ENCODE measurements around the gene USP47. TPM values are rescaled to one million over a fixed set of nuclear protein-coding genes. Genes with fewer than 3 reads are reported as not detected.
A peak's percentile ranks its signal among the peaks of the same experiment; 100 is the strongest.

Gene USP47
- total RNA-seq = 10 to 100 TPM; 38.2 to 42.5 TPM

GRCh38 chr11:11841723-11842420 lies at the start of gene USP47:
Gene USP47, plus strand, starts transcription at chr11:11841972. Its CDS starts 214 bp downstream, at chr11:11842186.
- DNase-seq = peak; percentile 94
- Mint-ChIP-seq H3K4me3 (no peak within 1 kb of the TSS), H3K27me3 (peaks cover 13% of the 10 kb centered on the region), H3K36me3 (ENCODE audit: low read depth) (no peaks in the 10 kb centered on the region), H3K4me1 (peaks cover 26% of the 10 kb centered on the region), H3K27ac (no peak within 1 kb of the TSS), H3K9me3 (no peaks in the 10 kb centered on the region)
- CTCF ChIA-PET = interaction anchor here (0.6 to 1.5 kb wide), 3 partner anchors 15 to 420 kb away, joined by 3 to 5 read pairs (median 4); no protein-coding TSS in a partner anchor
- POLR2A ChIA-PET = interaction anchor here (1.0 kb wide), 1 partner anchor 1032 kb away, joined by 3 read pairs; no protein-coding TSS in a partner anchor

- DNase-seq = no peak
- H3K4me3 Mint-ChIP-seq = no peak overlapping the region
- H3K36me3 Mint-ChIP-seq (ENCODE audit: low read depth) = no peaks in the 10 kb centered on the region
- ChIA-PET CTCF (interaction anchor here (1.0 kb wide), 1 partner anchor 256 kb away, joined by 3 read pairs; no protein-coding TSS in a partner anchor), POLR2A (no interaction called here)
- H3K4me1 Mint-ChIP-seq = no peaks in the 10 kb centered on the region
- H3K27me3 Mint-ChIP-seq = peaks cover 34% of the 10 kb centered on the region
- H3K27ac Mint-ChIP-seq = no peak overlapping the region
- no peaks in the 10 kb centered on the region for H3K9me3 Mint-ChIP-seq
Measured at GRCh38 chr11:11793073-11793472, 48.7 kb upstream of the USP47 start.

GRCh38 chr11:11798586-11799438 lies 43.0 kb upstream of the USP47 start:
- ChIA-PET CTCF (interaction anchor here (0.6 to 1.3 kb wide), 3 partner anchors 134 to 486 kb away, joined by 3 to 4 read pairs (median 3); no protein-coding TSS in a partner anchor), POLR2A (no interaction called here)
- no peaks in the 10 kb centered on the region for H3K4me1 Mint-ChIP-seq

GRCh38 chr11:11805228-11805627 lies 36.5 kb upstream of the USP47 start:
- CTCF ChIA-PET = interaction anchor here (0.6 kb wide), 1 partner anchor 663 kb away, joined by 3 read pairs; no protein-coding TSS in a partner anchor
- POLR2A ChIA-PET = no interaction called here
- DNase-seq = no peak

More at GRCh38 chr11:11798586-11799438, 43.0 kb upstream of the USP47 start:
- Mint-ChIP-seq H3K36me3 (ENCODE audit: low read depth) (no peaks in the 10 kb centered on the region), H3K27me3 (peaks cover 38% of the 10 kb centered on the region), H3K27ac (no peak overlapping the region), H3K4me3 (no peak overlapping the region), H3K9me3 (no peaks in the 10 kb centered on the region)
- DNase-seq = peak; percentile 80

GRCh38 chr11:11806074-11806473 lies 35.7 kb upstream of the USP47 start:
- no peak for DNase-seq
- ChIA-PET POLR2A (no interaction called here), CTCF (no interaction called here)
- H3K9me3 Mint-ChIP-seq = no peaks in the 10 kb centered on the region
- H3K4me1 Mint-ChIP-seq = no peaks in the 10 kb centered on the region
- H3K27me3 Mint-ChIP-seq = peaks cover 24% of the 10 kb centered on the region
- H3K4me3 Mint-ChIP-seq = no peak overlapping the region
- H3K36me3 Mint-ChIP-seq (ENCODE audit: low read depth) = no peaks in the 10 kb centered on the region
- H3K27ac Mint-ChIP-seq = no peak overlapping the region

More at GRCh38 chr11:11805228-11805627, 36.5 kb upstream of the USP47 start:
- H3K27ac Mint-ChIP-seq = no peak overlapping the region
- H3K36me3 Mint-ChIP-seq (ENCODE audit: low read depth) = no peaks in the 10 kb centered on the region
- H3K4me1 Mint-ChIP-seq = no peaks in the 10 kb centered on the region
- H3K9me3 Mint-ChIP-seq = no peaks in the 10 kb centered on the region
- peaks cover 24% of the 10 kb centered on the region for H3K27me3 Mint-ChIP-seq
- no peak overlapping the region for H3K4me3 Mint-ChIP-seq

- no peak overlapping the region for H3K4me3 Mint-ChIP-seq
- H3K4me1 Mint-ChIP-seq = no peaks in the 10 kb centered on the region
- ChIA-PET CTCF (no interaction called here), POLR2A (no interaction called here)
- H3K36me3 Mint-ChIP-seq (ENCODE audit: low read depth) = no peaks in the 10 kb centered on the region
- peaks cover 24% of the 10 kb centered on the region for H3K27me3 Mint-ChIP-seq
- H3K9me3 Mint-ChIP-seq = no peaks in the 10 kb centered on the region
- no peak for DNase-seq
- no peak overlapping the region for H3K27ac Mint-ChIP-seq
Measured at GRCh38 chr11:11806586-11806985, 35.2 kb upstream of the USP47 start.

- no peak overlapping the region for H3K27ac Mint-ChIP-seq
- ChIA-PET CTCF (interaction anchor here (1.1 to 1.5 kb wide), 2 partner anchors 11 to 12 kb away, joined by 3 to 4 read pairs; no protein-coding TSS in a partner anchor), POLR2A (no interaction called here)
- no peaks in the 10 kb centered on the region for H3K36me3 Mint-ChIP-seq (ENCODE audit: low read depth)
- no peaks in the 10 kb centered on the region for H3K4me1 Mint-ChIP-seq
- DNase-seq = no peak
- H3K27me3 Mint-ChIP-seq = peaks cover 20% of the 10 kb centered on the region
- no peak overlapping the region for H3K4me3 Mint-ChIP-seq
- H3K9me3 Mint-ChIP-seq = no peaks in the 10 kb centered on the region
Measured at GRCh38 chr11:11807811-11808782, 33.7 kb upstream of the USP47 start.

- Mint-ChIP-seq H3K27ac (no peak overlapping the region), H3K4me3 (no peak overlapping the region), H3K9me3 (no peaks in the 10 kb centered on the region), H3K27me3 (peaks cover 18% of the 10 kb centered on the region), H3K36me3 (ENCODE audit: low read depth) (no peaks in the 10 kb centered on the region), H3K4me1 (no peaks in the 10 kb centered on the region)
- DNase-seq = no peak
- ChIA-PET CTCF (no interaction called here), POLR2A (no interaction called here)
Measured at GRCh38 chr11:11808992-11809615, 32.7 kb upstream of the USP47 start.

GRCh38 chr11:11810764-11811726 lies 30.7 kb upstream of the USP47 start:
- ChIA-PET POLR2A (no interaction called here), CTCF (interaction anchor here (0.8 kb wide), 1 partner anchor 15 kb away, joined by 3 read pairs; no protein-coding TSS in a partner anchor)
- Mint-ChIP-seq H3K27ac (no peak overlapping the region), H3K36me3 (ENCODE audit: low read depth) (no peaks in the 10 kb centered on the region), H3K4me3 (no peak overlapping the region), H3K27me3 (peaks cover 11% of the 10 kb centered on the region), H3K9me3 (no peaks in the 10 kb centered on the region), H3K4me1 (no peaks in the 10 kb centered on the region)
- DNase-seq = no peak

- no peak for DNase-seq
- CTCF ChIA-PET = interaction anchor here (1.0 kb wide), 1 partner anchor 12 kb away, joined by 3 read pairs; no protein-coding TSS in a partner anchor
- no peaks in the 10 kb centered on the region for H3K36me3 Mint-ChIP-seq (ENCODE audit: low read depth)
- no peaks in the 10 kb centered on the region for H3K4me1 Mint-ChIP-seq
- H3K4me3 Mint-ChIP-seq = no peak overlapping the region
- POLR2A ChIA-PET = no interaction called here
- no peak overlapping the region for H3K27ac Mint-ChIP-seq
- H3K9me3 Mint-ChIP-seq = no peaks in the 10 kb centered on the region
- H3K27me3 Mint-ChIP-seq = peaks cover under 1% of the 10 kb centered on the region
Measured at GRCh38 chr11:11813288-11813962, 28.3 kb upstream of the USP47 start.

Data from activated CD4-positive, alpha-beta T cell treated with anti-CD3 and anti-CD28 coated beads, Interleukin-2, amount 10 ng/mL, durations not matched to agents 7 days and 5 days (primary cell).